Ramos (cell line): ENCODE data around the gene GALNT18.

Experiments
- in situ Hi-C: fragments of 300-500 bp; cut with MboI; formaldehyde crosslinking; loops from one replicate; pipeline ENCODE4 v1.14.3; 2022; ENCODE audit warnings: low sequenced_read_pairs; ENCODE audit not compliant: unreplicated experiment

The GALNT18 gene

GRCh38 chr11:11626128-11626527 lies 4.3 kb upstream of the GALNT18 start:
- in situ Hi-C loops = no loop called here

GRCh38 chr11:11624926-11625325 lies 3.1 kb upstream of the GALNT18 start:
- in situ Hi-C loops = no loop called here

GRCh38 chr11:11624204-11624603 lies 2.4 kb upstream of the GALNT18 start:
- in situ Hi-C loops = no loop called here

- in situ Hi-C loops = no loop called here
These were observed 967 bp upstream of the GALNT18 start for GRCh38 chr11:11622772-11623171.

- in situ Hi-C loops = no loop called here
These were observed 518 bp upstream of the GALNT18 start for GRCh38 chr11:11622340-11622706.

GRCh38 chr11:11620921-11621572 lies 758 bp downstream of the GALNT18 start:
- in situ Hi-C loops = no loop called here

- in situ Hi-C loops = no loop called here
These were observed 1.5 kb downstream of the GALNT18 start for GRCh38 chr11:11620173-11620920.

- in situ Hi-C loops = no loop called here
These were observed 2.8 kb downstream of the GALNT18 start for GRCh38 chr11:11618973-11619435.

- in situ Hi-C loops = no loop called here
These were observed 6.7 kb downstream of the GALNT18 start for GRCh38 chr11:11615086-11615485.

GRCh38 chr11:11612439-11612838 lies 9.4 kb downstream of the GALNT18 start:
- in situ Hi-C loops = no loop called here

GRCh38 chr11:11611381-11611780 lies 10.4 kb downstream of the GALNT18 start:
- in situ Hi-C loops = no loop called here

- in situ Hi-C loops = no loop called here
These were observed 13.0 kb downstream of the GALNT18 start for GRCh38 chr11:11608783-11609232.

GRCh38 chr11:11607772-11608171 lies 14.0 kb downstream of the GALNT18 start:
- in situ Hi-C loops = no loop called here

GRCh38 chr11:11605821-11606450 lies 15.9 kb downstream of the GALNT18 start:
- in situ Hi-C loops = no loop called here

- in situ Hi-C loops = no loop called here
These were observed 16.6 kb downstream of the GALNT18 start for GRCh38 chr11:11605181-11605580.

- in situ Hi-C loops = no loop called here
These were observed 17.3 kb downstream of the GALNT18 start for GRCh38 chr11:11604370-11604990.

GRCh38 chr11:11602011-11602410 lies 19.8 kb downstream of the GALNT18 start:
- in situ Hi-C loops = no loop called here

- in situ Hi-C loops = no loop called here
These were observed 21.5 kb downstream of the GALNT18 start for GRCh38 chr11:11600288-11600687.

GRCh38 chr11:11598243-11598642 lies 23.6 kb downstream of the GALNT18 start:
- in situ Hi-C loops = no loop called here

- in situ Hi-C loops = no loop called here
These were observed 27.6 kb downstream of the GALNT18 start for GRCh38 chr11:11594162-11594561.

- in situ Hi-C loops = no loop called here
These were observed 29.6 kb downstream of the GALNT18 start for GRCh38 chr11:11592146-11592684.
